Epithelial cell of esophagus (primary cell): Measurements from ENCODE around the gene SPTBN5.

Source experiments
- DNase-seq: peaks from one replicate; pipeline ENCODE4 v3.0.0; 2010; ENCODE audit warnings: low read depth
- H3K4me3 ChIP-seq: 2 replicates; pipeline ENCODE4 v1.5.1; 2011; ENCODE audit warnings: mild to moderate bottlenecking, low read length, control low read depth
- TF ChIP-seq, protein P1 (sequence below): IDR thresholded peaks from 2 replicates; pipeline ENCODE4 v1.5.1; 2011; ENCODE audit warnings: low read depth, mild to moderate bottlenecking, low read length, control low read depth, inconsistent platforms; ENCODE audit not compliant: insufficient read depth; ENCODE audit errors: missing control alignments

The SPTBN5 gene

DNA sequence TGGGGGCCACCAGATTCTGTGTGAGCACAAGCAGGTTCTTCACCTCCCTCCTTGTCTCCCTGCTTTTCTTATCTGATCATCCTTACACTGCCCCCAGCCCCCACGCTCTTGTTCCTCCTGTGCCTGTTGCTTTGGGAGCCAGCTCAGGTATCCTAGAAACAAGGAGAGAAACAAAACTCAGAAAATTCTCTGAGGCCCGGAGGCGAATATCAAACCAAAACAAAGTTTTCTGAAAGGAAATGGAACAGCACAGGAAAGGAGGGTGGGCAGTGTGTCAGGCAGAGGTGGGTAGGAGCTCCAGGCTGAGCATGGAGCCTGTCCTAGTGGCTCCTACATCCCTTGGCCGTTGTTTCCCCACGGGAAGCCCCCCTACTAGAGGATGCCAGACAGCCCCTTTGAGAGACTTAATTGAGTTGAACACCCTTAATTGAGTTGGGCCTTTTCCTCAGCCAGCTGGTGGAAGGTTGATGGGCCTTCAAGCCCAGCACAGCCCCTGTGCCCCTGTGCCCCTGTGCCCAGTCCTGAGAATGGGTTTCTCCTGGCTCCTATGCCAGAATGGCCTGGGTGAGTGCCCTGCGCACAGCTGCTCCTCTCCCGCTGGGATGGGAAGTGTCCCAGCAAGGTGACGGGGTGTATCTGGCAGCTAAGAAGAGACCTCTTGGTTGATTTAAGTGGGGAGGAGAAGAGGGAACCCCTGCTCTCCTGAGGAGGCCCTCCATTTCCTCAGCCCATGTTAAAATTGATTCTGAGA lies 88.8 kb downstream of the SPTBN5 start:
- H3K4me3 ChIP-seq, result no peak overlapping the region
- TF ChIP-seq, protein P1, sequence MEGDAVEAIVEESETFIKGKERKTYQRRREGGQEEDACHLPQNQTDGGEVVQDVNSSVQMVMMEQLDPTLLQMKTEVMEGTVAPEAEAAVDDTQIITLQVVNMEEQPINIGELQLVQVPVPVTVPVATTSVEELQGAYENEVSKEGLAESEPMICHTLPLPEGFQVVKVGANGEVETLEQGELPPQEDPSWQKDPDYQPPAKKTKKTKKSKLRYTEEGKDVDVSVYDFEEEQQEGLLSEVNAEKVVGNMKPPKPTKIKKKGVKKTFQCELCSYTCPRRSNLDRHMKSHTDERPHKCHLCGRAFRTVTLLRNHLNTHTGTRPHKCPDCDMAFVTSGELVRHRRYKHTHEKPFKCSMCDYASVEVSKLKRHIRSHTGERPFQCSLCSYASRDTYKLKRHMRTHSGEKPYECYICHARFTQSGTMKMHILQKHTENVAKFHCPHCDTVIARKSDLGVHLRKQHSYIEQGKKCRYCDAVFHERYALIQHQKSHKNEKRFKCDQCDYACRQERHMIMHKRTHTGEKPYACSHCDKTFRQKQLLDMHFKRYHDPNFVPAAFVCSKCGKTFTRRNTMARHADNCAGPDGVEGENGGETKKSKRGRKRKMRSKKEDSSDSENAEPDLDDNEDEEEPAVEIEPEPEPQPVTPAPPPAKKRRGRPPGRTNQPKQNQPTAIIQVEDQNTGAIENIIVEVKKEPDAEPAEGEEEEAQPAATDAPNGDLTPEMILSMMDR, result no peak
- peak; percentile 61 for DNase-seq

DNA sequence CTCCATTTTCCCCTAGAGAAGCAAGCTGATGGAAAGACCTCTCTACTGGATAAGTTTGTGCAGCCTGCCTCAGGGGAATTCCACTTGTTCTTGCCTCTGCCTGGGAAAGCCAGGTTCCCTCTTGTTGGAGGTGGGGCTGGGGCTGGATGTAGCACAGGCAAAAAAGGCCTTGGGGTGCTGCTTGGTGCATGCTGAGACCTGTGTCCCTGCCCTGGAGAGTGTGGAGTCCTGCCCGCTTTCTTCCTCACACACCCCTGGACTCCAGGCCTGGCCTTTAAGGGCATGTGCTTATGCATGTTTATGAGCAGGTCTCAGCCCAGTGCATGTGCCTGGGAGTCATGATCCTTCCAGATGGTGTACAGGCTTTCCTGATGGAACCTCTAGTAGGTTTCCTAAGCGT lies 89.5 kb downstream of the SPTBN5 start:
- DNase-seq, result peak; percentile 99
- TF ChIP-seq, protein P1, result no peak
- H3K4me3 ChIP-seq, result no peak overlapping the region

DNA sequence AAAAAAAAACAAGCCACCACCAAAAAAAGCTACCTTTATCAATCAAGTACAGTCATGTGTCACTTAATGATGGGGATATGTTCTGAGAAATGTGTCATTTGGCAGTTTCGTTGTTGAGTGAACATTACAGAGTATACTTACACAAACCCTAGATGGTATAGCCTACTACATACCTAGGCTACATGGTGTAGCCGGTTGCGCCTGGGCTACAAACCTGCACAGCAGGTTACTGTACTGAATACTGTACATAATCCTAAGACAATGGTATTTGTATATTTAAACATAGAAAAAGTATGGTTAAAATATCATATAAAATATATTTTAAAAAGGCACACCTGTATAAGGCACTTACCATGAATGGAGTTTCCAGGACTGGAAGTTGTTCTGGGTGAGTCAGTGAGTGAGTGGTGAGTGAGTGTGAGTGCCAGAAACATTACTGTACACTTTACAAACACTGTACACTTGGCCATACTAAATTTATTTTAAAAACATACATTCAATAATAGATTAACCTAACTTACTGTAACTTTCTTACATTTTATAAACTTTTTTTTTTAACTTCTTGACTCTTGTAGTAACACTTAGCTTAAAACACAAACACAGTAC lies 91.9 kb downstream of the SPTBN5 start:
- TF ChIP-seq, protein P1, result no peak
- H3K4me3 ChIP-seq, result no peak overlapping the region
- peak; percentile 85 for DNase-seq

DNA sequence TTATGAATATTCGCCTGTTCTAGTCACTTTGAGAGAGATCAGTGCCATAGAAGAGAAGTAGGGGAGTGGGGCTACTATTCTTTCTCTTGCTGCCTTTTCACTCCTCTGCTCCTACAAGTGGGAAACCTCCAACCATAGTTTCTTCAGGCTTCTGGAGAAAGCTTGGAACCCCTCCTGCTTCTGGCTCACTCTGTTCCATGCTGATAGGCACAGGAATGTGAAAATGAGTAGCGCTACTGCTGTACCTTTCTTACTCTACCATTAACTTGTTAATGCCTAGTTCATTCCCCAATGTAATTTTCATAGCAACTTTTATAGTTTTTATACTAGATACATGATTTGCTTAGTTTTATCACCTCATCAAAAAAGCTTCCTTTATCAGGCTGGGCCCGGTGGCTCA lies 92.7 kb downstream of the SPTBN5 start:
- no peak overlapping the region for H3K4me3 ChIP-seq
- TF ChIP-seq, protein P1, result no peak
- no peak for DNase-seq

DNA sequence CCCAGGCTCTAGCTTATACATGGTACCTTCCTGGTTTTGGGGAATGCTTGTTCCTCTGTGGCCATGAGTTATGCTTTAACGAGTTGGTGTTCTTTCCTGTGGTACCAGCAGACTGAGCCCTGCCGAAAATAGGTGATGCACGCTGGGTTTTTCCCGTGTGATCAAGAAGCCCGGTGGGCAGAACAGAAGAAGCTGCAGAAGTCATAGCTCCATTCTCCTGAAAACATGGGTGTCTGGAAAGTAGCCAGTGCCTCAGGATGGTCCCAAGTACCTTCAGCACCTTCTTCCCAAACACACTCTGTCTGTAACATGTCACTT lies 94.4 kb downstream of the SPTBN5 start:
- no peak for DNase-seq
- TF ChIP-seq, protein P1, result no peak
- H3K4me3 ChIP-seq, result no peak overlapping the region

DNA sequence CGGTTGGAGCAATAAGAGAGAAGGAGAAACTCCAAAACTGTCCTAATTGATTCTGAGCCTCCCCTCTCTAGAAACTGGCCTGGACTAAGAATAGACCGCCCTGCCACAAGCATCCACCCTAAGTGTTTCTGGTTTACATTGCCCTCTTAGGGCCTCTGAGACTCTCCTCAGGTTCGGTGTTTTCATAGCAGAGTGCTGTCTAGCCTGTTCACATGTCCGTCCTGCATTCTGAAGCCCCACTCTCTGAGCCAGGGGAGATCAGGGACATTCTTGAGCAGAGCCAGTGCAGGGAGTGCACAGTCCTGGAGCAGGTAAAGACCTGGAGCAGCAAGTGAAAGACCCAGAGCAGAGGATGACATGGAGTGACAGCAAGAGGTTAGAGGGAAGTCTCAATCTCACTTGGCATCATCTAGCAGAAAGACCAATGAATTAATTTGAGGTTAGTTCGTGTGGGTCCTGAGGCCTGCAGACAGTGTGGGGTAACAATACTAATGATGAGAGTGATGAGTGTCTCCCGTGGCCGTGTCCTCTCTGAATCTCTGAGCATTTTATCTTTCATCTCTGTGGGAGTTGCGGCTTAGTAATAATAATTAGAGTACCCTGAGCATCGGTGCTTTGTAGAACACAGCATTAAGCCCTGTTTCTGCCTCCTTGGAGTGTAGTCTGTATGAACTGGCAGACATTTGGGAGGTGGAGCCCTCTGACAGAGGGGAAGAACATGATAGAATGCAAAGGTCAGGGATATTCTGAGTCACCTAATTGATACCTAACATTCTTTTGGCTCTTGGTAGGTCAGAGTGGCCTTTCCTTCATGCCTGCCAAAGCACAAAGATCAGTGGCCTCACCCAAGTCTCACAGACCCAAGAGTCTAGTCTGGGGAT lies 95.0 kb downstream of the SPTBN5 start:
- H3K4me3 ChIP-seq, result no peak overlapping the region
- TF ChIP-seq, protein P1, result no peak
- no peak for DNase-seq
